NCI-H1436 treated with DMSO at 0.1 percent for 48 hours (cell line): ENCODE results near the gene WDR43.
"Not testable (repeated sequence)": the region's sequence is repeated elsewhere in the genome, so short reads cannot be mapped to it uniquely, and the experiment has no call there.

Experiments used
- DNase-seq: peaks from one replicate; lab custom pipeline; 2025; lab: John Stamatoyannopoulos, UW

Gene WDR43

GRCh38 chr2:28962505-28962904, 68.0 kb downstream of the WDR43 start:
- no peak for DNase-seq

- DNase-seq, result no peak
Measured at GRCh38 chr2:28970464-28971160, 76.1 kb downstream of the WDR43 start.

- DNase-seq, result no peak
Measured at GRCh38 chr2:28972778-28973335, 78.4 kb downstream of the WDR43 start.

- no peak for DNase-seq
Measured at GRCh38 chr2:28974252-28974651, 79.8 kb downstream of the WDR43 start.

GRCh38 chr2:28975671-28976070, 81.2 kb downstream of the WDR43 start:
- no peak for DNase-seq

GRCh38 chr2:28976584-28976983, 82.1 kb downstream of the WDR43 start:
- DNase-seq, result no peak

- no peak for DNase-seq
Measured at GRCh38 chr2:28977176-28977875, 82.9 kb downstream of the WDR43 start.

- DNase-seq, result not testable (repeated sequence)
Measured at GRCh38 chr2:28978001-28978400, 83.5 kb downstream of the WDR43 start.

- no peak for DNase-seq
Measured at GRCh38 chr2:28978606-28979005, 84.1 kb downstream of the WDR43 start.

- DNase-seq, result no peak
Measured at GRCh38 chr2:28979041-28979440, 84.6 kb downstream of the WDR43 start.

GRCh38 chr2:28979576-28980366, 85.3 kb downstream of the WDR43 start:
- no peak for DNase-seq

GRCh38 chr2:28980368-28981015, 86.0 kb downstream of the WDR43 start:
- no peak for DNase-seq

- DNase-seq, result no peak
Measured at GRCh38 chr2:28981016-28981441, 86.6 kb downstream of the WDR43 start, which contains the start of gene TOGARAM2. TOGARAM2 (plus strand) TSS chr2:28981298; CDS start chr2:28994835, 13,537 bp downstream.

- DNase-seq, result no peak
Measured at GRCh38 chr2:28981620-28982376, 87.3 kb downstream of the WDR43 start.

- no peak for DNase-seq
Measured at GRCh38 chr2:28982381-28982950, 88.0 kb downstream of the WDR43 start.

- DNase-seq, result no peak
Measured at GRCh38 chr2:28986429-28986828, 92.0 kb downstream of the WDR43 start.

- no peak for DNase-seq
Measured at GRCh38 chr2:28989973-28990372, 95.5 kb downstream of the WDR43 start.

- no peak for DNase-seq
Measured at GRCh38 chr2:28990445-28990844, 96.0 kb downstream of the WDR43 start.

GRCh38 chr2:28991021-28991420, 96.6 kb downstream of the WDR43 start:
- no peak for DNase-seq

- DNase-seq, result no peak
Measured at GRCh38 chr2:28991460-28991859, 97.0 kb downstream of the WDR43 start.
